ENCODE data around the gene POLR2E. TPM values are rescaled to one million over a fixed set of nuclear protein-coding genes. Genes with fewer than 3 reads are reported as not detected.
A peak's percentile ranks its signal among the peaks of the same experiment; 100 is the strongest.

Gene POLR2E
- total and polyA plus RNA-seq, 9 of the 15 experiments (the other 6 are each of a cell fraction or from before 2014, with no cell fraction given), result 3.4 to 413 (median 244) TPM

DNA sequence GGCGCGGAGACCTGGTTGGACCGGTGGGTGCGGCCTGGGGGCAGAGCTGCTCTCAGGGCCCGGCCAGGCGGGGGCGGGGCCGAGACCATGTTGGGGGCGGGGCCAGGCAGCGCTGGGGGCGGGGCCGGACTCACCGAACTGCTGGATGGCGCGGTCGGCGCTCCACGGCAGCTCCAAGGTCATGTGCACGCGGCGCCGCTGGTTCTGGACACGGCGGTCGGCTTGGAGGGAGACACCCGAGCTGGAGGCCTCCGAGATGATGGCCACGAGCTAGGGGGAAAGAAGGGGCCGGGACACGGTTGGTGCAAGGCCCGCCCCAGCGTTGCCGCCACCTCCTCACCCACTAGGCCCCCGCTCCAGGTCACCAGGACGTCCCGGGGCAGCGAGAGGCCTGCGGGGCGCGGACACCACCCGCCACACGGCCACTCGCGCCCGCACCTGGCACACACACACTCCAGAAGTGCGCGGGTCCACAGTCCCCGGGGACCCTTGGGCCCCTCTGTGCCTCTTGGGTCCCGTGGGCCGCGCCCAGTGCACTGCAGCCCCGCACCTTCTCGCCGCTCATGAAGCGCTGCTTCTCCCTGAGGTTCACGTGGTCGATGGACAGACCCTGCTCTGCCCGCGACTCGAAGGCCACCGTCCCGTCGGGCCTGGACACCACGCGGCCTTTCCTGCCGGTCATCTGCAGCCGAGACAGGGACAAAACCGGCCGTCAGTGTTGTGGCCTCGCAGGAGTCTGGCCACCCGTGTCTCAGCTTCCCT lies 17.3 kb upstream of the POLR2E start (continued):
- TF ChIP-seq KLF6 (CRISPR knock-in tag; IDR thresholded peaks at IDR 0.05; ENCODE audit: borderline replicate concordance) (no peak), BRCA1 (IDR thresholded peaks at IDR 0.05) (no peak), BRCA1 (CRISPR knock-in tag; IDR thresholded peaks at IDR 0.05) (no peak), TEAD4 (IDR thresholded peaks at IDR 0.05; ENCODE audit: low read length) (no peak), TEAD4 (CRISPR knock-in tag; IDR thresholded peaks at IDR 0.05; ENCODE audit: borderline replicate concordance) (no peak), ELF2 (CRISPR knock-in tag; IDR thresholded peaks at IDR 0.05) (no peak), MYC (IDR thresholded peaks at IDR 0.05; ENCODE audit: low read depth, low read length) (0 out of 2 replicates have a peak, but pooled peaks have one; percentile 22), MYC (CRISPR knock-in tag; IDR thresholded peaks at IDR 0.05; ENCODE audit: borderline replicate concordance, low read depth) (no peak), ZSCAN32 (CRISPR knock-in tag; IDR thresholded peaks at IDR 0.05) (no peak), XRCC5 (IDR thresholded peaks at IDR 0.05; ENCODE audit: low read depth, low read length) (no peak), CBX2 (IDR thresholded peaks at IDR 0.05; ENCODE audit: insufficient read depth, low read length, poor library complexity, severe bottlenecking) (no peak)
- TF ChIP-seq, protein P1, sequence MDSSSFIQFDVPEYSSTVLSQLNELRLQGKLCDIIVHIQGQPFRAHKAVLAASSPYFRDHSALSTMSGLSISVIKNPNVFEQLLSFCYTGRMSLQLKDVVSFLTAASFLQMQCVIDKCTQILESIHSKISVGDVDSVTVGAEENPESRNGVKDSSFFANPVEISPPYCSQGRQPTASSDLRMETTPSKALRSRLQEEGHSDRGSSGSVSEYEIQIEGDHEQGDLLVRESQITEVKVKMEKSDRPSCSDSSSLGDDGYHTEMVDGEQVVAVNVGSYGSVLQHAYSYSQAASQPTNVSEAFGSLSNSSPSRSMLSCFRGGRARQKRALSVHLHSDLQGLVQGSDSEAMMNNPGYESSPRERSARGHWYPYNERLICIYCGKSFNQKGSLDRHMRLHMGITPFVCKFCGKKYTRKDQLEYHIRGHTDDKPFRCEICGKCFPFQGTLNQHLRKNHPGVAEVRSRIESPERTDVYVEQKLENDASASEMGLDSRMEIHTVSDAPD (CRISPR knock-in tag; IDR thresholded peaks at IDR 0.05), result no peak
- TF ChIP-seq, protein P2, sequence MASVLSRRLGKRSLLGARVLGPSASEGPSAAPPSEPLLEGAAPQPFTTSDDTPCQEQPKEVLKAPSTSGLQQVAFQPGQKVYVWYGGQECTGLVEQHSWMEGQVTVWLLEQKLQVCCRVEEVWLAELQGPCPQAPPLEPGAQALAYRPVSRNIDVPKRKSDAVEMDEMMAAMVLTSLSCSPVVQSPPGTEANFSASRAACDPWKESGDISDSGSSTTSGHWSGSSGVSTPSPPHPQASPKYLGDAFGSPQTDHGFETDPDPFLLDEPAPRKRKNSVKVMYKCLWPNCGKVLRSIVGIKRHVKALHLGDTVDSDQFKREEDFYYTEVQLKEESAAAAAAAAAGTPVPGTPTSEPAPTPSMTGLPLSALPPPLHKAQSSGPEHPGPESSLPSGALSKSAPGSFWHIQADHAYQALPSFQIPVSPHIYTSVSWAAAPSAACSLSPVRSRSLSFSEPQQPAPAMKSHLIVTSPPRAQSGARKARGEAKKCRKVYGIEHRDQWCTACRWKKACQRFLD (CRISPR knock-in tag; IDR thresholded peaks at IDR 0.05), result no peak
- TF ChIP-seq, protein P3, sequence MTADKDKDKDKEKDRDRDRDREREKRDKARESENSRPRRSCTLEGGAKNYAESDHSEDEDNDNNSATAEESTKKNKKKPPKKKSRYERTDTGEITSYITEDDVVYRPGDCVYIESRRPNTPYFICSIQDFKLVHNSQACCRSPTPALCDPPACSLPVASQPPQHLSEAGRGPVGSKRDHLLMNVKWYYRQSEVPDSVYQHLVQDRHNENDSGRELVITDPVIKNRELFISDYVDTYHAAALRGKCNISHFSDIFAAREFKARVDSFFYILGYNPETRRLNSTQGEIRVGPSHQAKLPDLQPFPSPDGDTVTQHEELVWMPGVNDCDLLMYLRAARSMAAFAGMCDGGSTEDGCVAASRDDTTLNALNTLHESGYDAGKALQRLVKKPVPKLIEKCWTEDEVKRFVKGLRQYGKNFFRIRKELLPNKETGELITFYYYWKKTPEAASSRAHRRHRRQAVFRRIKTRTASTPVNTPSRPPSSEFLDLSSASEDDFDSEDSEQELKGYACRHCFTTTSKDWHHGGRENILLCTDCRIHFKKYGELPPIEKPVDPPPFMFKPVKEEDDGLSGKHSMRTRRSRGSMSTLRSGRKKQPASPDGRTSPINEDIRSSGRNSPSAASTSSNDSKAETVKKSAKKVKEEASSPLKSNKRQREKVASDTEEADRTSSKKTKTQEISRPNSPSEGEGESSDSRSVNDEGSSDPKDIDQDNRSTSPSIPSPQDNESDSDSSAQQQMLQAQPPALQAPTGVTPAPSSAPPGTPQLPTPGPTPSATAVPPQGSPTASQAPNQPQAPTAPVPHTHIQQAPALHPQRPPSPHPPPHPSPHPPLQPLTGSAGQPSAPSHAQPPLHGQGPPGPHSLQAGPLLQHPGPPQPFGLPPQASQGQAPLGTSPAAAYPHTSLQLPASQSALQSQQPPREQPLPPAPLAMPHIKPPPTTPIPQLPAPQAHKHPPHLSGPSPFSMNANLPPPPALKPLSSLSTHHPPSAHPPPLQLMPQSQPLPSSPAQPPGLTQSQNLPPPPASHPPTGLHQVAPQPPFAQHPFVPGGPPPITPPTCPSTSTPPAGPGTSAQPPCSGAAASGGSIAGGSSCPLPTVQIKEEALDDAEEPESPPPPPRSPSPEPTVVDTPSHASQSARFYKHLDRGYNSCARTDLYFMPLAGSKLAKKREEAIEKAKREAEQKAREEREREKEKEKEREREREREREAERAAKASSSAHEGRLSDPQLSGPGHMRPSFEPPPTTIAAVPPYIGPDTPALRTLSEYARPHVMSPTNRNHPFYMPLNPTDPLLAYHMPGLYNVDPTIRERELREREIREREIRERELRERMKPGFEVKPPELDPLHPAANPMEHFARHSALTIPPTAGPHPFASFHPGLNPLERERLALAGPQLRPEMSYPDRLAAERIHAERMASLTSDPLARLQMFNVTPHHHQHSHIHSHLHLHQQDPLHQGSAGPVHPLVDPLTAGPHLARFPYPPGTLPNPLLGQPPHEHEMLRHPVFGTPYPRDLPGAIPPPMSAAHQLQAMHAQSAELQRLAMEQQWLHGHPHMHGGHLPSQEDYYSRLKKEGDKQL (CRISPR knock-in tag; IDR thresholded peaks at IDR 0.05; ENCODE audit: borderline replicate concordance), result no peak
- TF ChIP-seq, protein P4, sequence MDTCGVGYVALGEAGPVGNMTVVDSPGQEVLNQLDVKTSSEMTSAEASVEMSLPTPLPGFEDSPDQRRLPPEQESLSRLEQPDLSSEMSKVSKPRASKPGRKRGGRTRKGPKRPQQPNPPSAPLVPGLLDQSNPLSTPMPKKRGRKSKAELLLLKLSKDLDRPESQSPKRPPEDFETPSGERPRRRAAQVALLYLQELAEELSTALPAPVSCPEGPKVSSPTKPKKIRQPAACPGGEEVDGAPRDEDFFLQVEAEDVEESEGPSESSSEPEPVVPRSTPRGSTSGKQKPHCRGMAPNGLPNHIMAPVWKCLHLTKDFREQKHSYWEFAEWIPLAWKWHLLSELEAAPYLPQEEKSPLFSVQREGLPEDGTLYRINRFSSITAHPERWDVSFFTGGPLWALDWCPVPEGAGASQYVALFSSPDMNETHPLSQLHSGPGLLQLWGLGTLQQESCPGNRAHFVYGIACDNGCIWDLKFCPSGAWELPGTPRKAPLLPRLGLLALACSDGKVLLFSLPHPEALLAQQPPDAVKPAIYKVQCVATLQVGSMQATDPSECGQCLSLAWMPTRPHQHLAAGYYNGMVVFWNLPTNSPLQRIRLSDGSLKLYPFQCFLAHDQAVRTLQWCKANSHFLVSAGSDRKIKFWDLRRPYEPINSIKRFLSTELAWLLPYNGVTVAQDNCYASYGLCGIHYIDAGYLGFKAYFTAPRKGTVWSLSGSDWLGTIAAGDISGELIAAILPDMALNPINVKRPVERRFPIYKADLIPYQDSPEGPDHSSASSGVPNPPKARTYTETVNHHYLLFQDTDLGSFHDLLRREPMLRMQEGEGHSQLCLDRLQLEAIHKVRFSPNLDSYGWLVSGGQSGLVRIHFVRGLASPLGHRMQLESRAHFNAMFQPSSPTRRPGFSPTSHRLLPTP (IDR thresholded peaks at IDR 0.05; ENCODE audit: borderline replicate concordance, extremely low read depth, insufficient read length), result no peak

All from K562 (cell line).